ENCODE measurements around the gene PROS1. TPM values are rescaled to one million over a fixed set of nuclear protein-coding genes. Genes with fewer than 3 reads are reported as not detected.
A peak's percentile ranks its signal among the peaks of the same experiment; 100 is the strongest.

Gene PROS1
- polyA plus RNA-seq, 1 donor (not counting 4 experiments of a cell fraction or from before 2014, with no cell fraction given): 3.8 TPM

DNA sequence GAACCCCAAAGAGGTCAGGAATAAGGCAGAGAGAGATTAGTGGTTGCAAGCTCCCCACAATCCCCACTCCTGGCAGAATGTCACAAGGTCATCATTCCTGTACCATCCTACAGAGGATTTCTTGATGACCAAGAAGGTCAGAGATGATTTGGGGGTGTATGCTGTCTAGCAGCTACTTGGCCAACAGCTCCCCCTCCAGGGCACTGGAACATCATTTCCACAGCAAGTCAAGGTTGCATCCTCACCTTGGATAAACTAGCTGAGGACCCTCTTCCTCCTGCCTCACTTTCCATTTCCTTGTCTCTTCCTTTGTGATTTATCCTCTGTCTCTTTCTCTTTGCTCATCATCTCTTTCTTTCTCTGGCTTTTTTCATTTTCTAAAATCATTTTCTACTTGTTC lies 106.3 kb downstream of the PROS1 start:
- H3K79me2 ChIP-seq (ENCODE audit: control insufficient read depth, insufficient read depth, low read length): no peaks in the 10 kb centered on the region
- H3K9me3 ChIP-seq (ENCODE audit: control insufficient read depth, low read depth, low read length): no peaks in the 10 kb centered on the region
- H3K9ac ChIP-seq (ENCODE audit: control insufficient read depth, extremely low read depth, insufficient read depth, low read length): no peak overlapping the region
- no peak overlapping the region for H2AFZ ChIP-seq (ENCODE audit: control insufficient read depth, low read length)
- H3K4me1 ChIP-seq (ENCODE audit: control insufficient read depth, extremely low read depth, insufficient read depth, low read length): no peaks in the 10 kb centered on the region
- H3K27me3 ChIP-seq (ENCODE audit: control insufficient read depth, extremely low read depth, insufficient read depth, low read length): no peaks in the 10 kb centered on the region
- no peak for FAIRE-seq
- no peaks in the 10 kb centered on the region for H3K9me1 ChIP-seq (ENCODE audit: control insufficient read depth, extremely low read depth, insufficient read depth, low read length)
- TF ChIP-seq, protein P1, sequence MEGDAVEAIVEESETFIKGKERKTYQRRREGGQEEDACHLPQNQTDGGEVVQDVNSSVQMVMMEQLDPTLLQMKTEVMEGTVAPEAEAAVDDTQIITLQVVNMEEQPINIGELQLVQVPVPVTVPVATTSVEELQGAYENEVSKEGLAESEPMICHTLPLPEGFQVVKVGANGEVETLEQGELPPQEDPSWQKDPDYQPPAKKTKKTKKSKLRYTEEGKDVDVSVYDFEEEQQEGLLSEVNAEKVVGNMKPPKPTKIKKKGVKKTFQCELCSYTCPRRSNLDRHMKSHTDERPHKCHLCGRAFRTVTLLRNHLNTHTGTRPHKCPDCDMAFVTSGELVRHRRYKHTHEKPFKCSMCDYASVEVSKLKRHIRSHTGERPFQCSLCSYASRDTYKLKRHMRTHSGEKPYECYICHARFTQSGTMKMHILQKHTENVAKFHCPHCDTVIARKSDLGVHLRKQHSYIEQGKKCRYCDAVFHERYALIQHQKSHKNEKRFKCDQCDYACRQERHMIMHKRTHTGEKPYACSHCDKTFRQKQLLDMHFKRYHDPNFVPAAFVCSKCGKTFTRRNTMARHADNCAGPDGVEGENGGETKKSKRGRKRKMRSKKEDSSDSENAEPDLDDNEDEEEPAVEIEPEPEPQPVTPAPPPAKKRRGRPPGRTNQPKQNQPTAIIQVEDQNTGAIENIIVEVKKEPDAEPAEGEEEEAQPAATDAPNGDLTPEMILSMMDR (optimal IDR thresholded peaks at IDR 0.05 in 1 of 3, IDR thresholded peaks at IDR 0.05 in 1 of 3, conservative IDR thresholded peaks at IDR 0.05 in 1 of 3; ENCODE audit: extremely low read depth in 1 of 3, insufficient read depth in 2 of 3, low read length in 3 of 3): peak in 2 of 3 experiments; percentile 25 to 46
- TF ChIP-seq EZH2 (IDR thresholded peaks at IDR 0.05; ENCODE audit: low read length): no peak
- dilution Hi-C loops (cut with MboI; ENCODE audit: extremely low pct_ligation_motif_present, low sequenced_read_pairs): no loop called here
- H3K4me3 ChIP-seq (ENCODE audit: control insufficient read depth in 2 of 3, extremely low read depth in 1 of 3, insufficient read depth in 2 of 3, low read depth in 1 of 3, low read length in 3 of 3): no peak overlapping the region
- H3K27ac ChIP-seq (ENCODE audit: control insufficient read depth, insufficient read depth, low read length): no peak overlapping the region
- no peak overlapping the region for H3K4me2 ChIP-seq (ENCODE audit: control insufficient read depth, extremely low read depth, insufficient read depth, low read depth, low read length)
- no peaks in the 10 kb centered on the region for H3K36me3 ChIP-seq (ENCODE audit: control insufficient read depth in 2 of 2, extremely low read depth in 1 of 2, insufficient read depth in 2 of 2, low read length in 2 of 2)
- H4K20me1 ChIP-seq (ENCODE audit: control insufficient read depth, extremely low read depth, insufficient read depth, low read length): no peaks in the 10 kb centered on the region
- no peak for DNase-seq (ENCODE audit: low read depth, low spot score)

GRCh38 chr3:93861017-93861416 lies 112.7 kb downstream of the PROS1 start:
- Histone ChIP-seq H2AFZ (ENCODE audit: control insufficient read depth, low read length) (no peak overlapping the region), H3K9me3 (ENCODE audit: control insufficient read depth, low read depth, low read length) (no peaks in the 10 kb centered on the region), H3K4me1 (ENCODE audit: control insufficient read depth, extremely low read depth, insufficient read depth, low read length) (no peaks in the 10 kb centered on the region), H3K27me3 (ENCODE audit: control insufficient read depth, extremely low read depth, insufficient read depth, low read length) (no peaks in the 10 kb centered on the region), H3K4me3 (ENCODE audit: control insufficient read depth in 2 of 3, extremely low read depth in 1 of 3, insufficient read depth in 2 of 3, low read depth in 1 of 3, low read length in 3 of 3) (no peak overlapping the region), H4K20me1 (ENCODE audit: control insufficient read depth, extremely low read depth, insufficient read depth, low read length) (no peaks in the 10 kb centered on the region), H3K4me2 (ENCODE audit: control insufficient read depth, extremely low read depth, insufficient read depth, low read depth, low read length) (no peak overlapping the region), H3K9me1 (ENCODE audit: control insufficient read depth, extremely low read depth, insufficient read depth, low read length) (no peaks in the 10 kb centered on the region), H3K79me2 (ENCODE audit: control insufficient read depth, insufficient read depth, low read length) (no peaks in the 10 kb centered on the region), H3K27ac (ENCODE audit: control insufficient read depth, insufficient read depth, low read length) (no peak overlapping the region), H3K36me3 (ENCODE audit: control insufficient read depth in 2 of 2, extremely low read depth in 1 of 2, insufficient read depth in 2 of 2, low read length in 2 of 2) (no peaks in the 10 kb centered on the region), H3K9ac (ENCODE audit: control insufficient read depth, extremely low read depth, insufficient read depth, low read length) (no peak overlapping the region)
- no peak for TF ChIP-seq EZH2 (IDR thresholded peaks at IDR 0.05; ENCODE audit: low read length)
- TF ChIP-seq, protein P1 (optimal IDR thresholded peaks at IDR 0.05 in 1 of 3, IDR thresholded peaks at IDR 0.05 in 1 of 3, conservative IDR thresholded peaks at IDR 0.05 in 1 of 3; ENCODE audit: extremely low read depth in 1 of 3, insufficient read depth in 2 of 3, low read length in 3 of 3): no peak
- dilution Hi-C loops (cut with MboI; ENCODE audit: extremely low pct_ligation_motif_present, low sequenced_read_pairs): no loop called here
- FAIRE-seq (no peak), DNase-seq (ENCODE audit: low read depth, low spot score) (no peak)
